NCI-H1048 (cell line): Measurements from ENCODE around the gene HES6.

ENCODE experiments used
- DNase-seq: peaks from one replicate; lab custom pipeline; 2025; lab: John Stamatoyannopoulos, UW

HES6 gene

DNA sequence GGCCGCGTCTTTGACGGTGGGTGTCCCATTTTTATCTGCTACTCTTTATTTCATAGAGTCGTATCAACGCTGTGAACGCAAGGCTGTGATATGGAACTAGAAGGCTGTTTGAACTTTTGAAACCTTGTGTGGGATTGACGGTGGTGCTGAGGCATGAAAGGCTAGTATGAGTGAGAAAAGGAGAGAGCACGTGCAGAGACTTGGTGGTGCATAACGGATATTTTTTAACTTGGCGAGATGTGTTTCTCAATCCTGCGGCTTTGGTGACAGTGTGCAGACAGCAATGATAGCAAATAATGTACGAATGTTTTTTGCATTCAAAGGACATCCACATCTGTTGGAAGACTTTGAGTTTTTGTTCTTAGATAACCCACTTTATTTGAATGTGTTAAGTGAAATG is 6.2 kb downstream of the HES6 start:
- no peak for DNase-seq

DNA sequence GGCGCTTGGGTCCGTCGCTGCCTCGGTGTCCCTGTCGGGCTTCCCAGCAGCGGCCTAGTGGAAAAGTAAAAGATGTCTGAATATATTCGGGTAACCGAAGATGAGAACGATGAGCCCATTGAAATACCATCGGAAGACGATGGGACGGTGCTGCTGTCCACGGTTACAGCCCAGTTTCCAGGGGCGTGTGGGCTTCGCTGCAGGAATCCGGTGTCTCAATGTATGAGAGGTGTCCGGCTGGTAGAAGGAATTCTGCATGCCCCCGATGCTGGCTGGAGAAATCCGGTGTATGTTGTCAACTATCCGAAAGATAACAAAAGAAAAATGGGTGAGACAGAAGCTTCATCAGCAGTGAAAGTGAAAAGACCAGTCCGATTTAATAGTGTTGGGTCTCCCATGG is 8.0 kb downstream of the HES6 start:
- no peak for DNase-seq

DNA sequence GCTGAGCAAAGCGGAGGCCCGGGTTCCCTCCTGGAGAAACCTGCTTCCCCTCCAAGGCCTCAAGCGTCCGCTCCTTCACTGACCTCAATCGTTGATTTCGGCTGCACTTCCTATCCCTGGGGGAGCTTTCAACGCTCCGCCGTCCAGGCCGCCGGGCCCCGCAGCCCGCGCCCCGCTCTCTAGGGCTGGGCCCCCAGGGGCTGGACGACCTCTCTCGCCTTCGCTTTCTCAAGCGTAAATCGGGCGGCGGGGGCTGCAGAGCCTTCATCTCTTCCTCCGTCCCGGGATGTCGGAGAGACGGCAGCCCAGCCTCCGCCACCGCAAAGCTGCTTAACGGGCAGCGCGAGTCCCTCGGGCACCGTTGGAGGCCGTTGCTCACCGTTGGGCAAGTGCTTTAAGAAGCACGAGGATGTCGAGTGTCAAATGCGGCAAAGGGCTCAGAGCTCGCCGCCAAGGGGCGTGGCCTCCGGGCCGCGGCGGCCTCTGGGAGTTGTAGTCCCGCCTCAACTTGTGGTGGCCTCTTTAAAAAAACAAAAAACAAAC is 8.5 kb downstream of the HES6 start:
- no peak for DNase-seq

DNA sequence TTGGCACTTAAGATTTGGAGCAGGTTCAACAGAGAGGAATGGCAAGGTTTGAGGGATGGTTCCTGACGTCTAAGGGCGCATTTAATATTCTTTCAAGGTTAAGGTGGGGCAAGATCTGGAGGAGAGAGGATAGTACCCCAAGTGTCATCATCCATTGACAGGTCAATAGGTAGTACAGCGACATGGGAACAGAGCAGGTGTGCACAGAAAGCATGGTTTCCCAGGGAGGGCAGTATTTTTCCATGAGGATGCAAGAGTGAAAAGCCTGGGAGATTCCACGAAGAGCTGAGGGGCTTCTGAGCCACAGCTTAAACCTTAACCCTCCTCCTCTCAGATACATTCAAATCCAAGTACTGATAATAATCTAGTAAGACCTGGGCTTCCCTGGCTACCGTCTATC is 9.1 kb downstream of the HES6 start:
- no peak for DNase-seq

DNA sequence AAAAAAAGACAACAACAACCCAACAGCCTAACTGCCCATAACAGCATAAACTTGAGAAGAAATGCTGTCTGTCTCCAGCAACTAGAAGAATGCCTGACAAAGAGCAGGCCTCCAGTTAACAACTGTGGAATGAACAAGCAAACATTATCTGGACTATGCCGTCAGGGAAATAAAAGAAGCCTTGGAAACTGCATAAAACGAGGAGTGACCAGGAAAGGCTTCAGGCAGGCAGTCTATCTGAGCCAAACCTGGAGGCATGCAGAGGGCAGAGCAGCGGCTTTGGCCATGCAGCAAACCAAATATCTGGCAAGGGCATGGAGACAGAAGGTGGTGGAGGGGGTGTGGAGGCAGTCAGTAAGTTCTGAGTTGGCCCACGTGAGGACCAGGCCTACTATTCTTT is 11.1 kb downstream of the HES6 start:
- DNase-seq: no peak

DNA sequence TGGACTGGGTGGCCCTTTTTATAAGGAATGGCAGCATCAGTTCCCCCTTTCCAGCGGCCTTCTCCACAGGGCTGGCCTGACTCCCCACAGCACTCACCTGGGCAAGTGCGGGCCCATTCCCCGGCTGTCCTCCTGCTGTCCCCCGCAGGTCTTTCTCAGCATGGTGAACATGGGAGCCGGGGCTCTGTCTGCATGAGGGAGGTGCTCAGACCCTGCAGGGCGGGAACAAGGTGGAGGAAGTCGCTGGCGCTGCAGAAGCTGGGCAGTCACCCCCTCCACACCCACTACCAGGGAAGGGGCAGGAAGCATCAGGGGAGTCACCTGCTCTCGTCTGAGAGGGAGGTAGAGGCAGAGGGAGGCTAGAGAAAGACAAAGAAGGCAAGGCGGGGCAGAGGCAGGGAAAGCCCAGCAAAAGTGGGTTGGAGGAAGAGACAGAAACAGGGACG is 12.2 kb downstream of the HES6 start:
- no peak for DNase-seq

DNA sequence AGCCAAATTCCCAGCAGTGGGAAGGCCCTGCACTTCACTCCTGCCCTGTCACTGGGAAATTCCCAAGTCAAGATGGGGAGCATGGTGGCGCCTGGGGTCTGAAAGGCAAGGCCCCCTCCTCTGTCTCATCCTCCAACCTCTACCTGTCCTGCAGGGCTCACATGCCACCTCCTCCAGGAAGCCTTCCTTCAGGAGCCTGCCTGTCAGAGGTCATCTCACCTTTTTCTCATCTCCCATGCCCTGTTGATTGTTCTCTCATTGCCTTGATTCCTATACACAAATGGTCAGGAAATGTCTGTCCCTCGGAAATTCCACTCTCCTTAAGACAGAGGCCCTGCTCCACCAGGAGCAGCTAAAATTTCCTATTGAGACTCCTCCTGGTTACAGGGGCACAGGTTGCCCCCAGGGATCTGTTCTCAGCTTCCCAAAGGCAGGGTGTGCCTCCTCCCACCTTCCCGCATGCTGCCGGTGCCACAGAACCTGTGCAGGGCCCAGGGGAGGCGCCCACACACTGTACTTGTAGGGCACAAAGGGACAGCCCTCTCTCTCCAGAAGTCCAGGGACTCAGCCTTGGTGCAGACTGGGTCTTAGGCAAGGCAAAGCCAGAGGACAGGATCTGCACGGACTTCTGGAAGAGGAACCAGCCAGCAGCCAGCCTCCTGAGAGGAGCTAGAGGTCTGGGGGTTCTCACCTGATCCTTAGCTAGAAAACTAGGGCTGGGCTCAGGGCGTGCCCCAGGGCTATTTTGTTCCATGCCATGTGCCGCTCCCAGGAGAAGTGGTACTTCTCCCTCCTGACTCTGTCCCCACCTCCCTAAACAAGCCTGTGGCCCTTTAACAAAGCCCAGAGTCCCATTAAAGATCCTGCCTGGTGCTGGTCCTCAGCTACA is 12.9 kb downstream of the HES6 start:
- DNase-seq: no peak

DNA sequence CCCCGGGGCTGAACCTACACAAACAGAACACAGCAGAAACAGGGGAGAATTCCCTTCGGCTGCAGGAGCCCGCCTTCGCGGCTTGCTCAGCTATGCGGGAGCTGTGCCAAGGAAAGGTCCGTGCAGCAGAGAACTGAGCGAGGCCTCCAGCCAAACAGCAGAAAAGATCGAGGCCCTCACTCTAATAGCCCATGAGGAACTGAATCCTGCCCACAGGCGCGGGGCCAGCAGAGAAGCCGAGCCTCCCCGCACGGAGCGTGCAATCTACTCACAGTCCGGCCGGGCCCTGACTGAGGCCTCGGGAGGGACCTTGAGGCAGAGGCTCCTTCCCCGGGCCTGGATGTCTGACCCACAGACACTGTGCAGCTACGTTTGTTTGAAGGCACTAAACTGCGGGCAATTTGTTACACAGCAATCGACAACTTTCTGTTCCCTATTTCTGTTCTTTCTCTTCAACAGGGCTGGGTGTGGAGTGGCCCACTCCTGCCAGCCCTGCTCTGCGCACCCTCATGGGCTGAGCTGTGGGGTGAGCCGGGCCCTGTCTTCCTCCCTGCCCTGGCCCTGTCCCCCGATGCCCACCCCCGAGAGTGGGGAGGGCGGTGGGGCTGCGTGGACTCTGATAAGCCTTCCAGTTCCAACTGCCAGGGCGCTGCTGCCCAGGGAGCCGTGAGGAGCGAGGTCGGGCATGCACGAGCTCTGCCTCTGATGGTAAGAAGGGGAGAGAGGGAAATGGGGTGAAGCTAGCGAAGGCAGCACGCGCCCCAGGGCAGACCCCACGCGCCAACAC is 13.7 kb downstream of the HES6 start:
- no peak for DNase-seq

DNA sequence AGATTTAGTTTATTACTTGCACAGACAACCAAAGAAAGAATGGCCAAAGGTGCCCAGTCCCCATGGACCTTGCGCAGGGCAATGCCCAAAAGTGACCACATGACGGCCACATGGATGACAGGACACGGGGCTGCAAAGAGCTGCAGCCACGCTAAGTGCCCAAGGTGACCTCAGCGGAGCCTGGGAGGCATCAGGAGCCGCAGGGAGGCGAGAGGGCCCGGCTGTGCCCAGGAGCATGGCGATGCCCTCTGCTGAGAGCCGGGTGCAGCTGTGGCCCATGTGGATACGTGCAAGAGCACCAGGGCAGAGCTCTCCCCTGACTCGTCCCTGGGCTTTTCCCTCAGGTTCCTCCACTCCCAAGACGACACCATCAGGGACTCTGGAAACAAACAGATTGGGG is 14.7 kb downstream of the HES6 start:
- DNase-seq: no peak

DNA sequence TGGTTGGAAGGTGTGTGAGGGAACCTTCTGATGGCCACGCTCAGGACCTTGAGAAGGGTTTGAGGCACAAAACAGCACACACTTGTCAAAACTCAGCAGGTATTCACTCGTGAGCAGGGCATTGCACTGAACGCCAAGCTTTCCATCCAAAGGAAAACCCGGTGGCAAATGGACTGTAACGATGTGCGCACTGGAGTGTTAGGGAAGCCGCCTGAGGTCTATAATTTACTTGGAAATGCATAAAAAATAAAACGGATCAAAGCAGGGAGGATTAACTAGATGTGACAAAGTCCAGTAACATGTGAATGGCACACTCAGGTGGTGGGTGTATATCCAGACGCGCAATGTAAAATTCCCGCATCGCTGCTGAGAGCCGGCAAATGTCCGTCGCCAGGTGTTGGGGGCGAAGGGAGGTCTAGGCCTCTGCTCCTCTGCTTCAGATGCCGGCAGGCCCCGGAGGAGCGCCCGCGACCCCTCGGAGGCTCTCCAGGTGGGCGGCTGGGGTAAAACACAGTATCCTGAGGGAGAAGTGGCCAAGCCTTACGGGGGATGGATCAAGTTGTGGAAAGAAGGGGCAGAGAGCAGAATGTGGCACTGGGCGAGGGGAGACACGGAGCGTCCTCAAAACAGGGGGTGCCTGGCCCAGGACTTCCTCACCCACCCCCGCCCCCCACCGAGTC is 15.3 kb downstream of the HES6 start:
- no peak for DNase-seq

DNA sequence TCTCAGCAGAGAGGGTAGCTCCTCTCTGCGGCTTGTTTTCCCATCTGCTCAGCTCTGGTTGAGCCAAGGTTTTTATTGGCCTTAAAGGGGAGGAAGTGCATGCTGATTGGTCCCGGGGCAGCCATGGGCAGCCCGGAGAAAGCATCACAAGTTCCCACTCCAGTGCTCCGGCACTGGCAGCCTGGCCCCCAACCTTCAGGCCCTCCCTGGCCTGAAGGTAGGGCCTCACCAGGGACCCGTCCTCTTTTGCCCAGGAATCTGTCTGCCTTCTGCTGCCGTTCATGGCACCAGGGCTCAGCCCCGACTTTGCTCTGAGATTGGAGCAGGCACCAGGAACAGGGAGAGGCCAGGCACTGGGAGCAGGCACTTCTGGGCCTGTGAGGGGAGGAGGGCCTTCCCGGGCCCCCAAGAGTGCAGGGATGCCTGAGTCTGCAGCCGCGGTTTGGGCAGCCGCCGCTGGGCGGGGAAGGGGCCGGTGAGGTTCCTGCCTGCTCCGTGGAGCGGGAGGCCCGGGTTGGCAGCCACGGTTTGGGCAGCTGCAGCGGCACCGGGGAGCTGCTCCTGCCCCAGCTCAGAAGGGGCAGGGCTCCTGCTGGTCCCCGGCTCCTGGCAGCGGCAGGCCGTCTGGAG is 18.8 kb downstream of the HES6 start:
- DNase-seq: no peak

DNA sequence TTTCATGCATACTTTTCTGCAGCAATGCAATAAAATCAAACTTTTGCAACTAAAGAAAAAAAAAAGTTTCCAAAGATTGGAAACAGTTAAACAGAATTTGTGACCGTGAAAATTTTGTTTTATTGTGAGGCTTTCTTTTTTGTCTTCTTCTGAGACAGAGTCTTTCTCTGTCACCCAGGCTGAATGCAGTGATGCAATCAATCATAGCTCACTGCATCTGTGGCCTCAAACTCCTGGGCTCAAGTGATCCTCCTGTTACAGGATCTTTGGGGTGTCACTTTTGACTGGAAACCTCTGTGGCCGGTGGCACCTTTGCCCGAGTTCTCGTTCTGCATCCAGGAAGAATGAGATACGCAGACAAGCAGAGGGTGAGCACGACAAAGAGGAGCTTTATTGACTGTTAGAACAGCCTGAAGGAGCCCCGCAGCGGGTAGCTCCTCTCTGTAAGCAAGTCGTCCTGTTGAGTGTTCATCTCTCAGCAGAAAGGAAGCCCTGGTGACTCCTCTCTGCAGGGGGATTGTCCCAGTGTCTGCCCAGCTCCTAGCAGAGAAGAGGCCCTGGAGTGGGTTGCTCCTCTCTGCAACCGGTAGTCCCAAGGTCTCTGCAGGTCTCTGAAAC is 19.5 kb downstream of the HES6 start:
- no peak for DNase-seq

DNA sequence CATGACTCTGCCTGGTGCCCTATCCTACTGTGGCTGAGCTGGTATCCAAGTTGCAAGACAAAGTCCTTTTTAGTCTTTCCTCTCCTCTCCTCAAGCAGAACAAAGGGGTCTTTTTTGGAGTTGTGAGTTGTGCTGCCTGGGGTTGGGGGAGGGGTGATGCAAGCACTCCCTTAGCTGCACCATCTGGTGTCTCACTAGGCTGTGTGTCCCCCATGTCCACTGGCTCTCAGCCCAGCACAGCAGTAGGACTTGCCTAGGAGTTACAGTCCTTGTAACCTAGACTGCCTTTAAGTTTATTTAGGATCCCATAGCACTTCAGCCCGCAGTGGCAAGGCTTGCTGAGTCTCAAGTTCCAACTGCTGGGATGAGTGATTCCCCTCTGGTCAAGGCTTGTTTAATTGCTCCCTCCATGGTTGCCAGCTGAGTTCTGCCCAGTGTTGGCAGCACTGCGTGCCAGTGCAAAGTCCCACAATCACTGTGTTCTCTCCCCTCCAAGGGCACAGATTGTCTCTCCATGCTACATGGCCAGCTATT is 23.1 kb downstream of the HES6 start:
- no peak for DNase-seq

DNA sequence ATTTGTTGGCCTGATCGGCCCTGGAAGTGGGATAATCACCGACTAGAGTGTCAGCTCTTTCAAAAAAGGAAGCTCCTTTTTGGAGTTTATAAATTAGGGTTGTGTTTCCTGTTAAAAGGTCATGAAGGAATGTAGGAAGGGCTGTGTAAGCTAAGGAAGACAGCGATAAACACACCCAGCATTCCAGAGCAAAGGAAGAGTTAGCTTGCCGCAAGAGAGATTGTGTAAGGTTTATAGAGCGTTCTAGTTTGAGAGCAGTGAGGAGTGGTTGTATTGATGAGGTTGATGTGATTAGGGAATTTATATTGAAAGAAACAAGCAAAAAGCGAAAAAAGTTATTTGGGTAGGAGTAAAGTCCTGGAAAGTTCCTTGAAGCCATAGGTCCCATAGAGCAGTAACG is 32.8 kb downstream of the HES6 start:
- no peak for DNase-seq

DNA sequence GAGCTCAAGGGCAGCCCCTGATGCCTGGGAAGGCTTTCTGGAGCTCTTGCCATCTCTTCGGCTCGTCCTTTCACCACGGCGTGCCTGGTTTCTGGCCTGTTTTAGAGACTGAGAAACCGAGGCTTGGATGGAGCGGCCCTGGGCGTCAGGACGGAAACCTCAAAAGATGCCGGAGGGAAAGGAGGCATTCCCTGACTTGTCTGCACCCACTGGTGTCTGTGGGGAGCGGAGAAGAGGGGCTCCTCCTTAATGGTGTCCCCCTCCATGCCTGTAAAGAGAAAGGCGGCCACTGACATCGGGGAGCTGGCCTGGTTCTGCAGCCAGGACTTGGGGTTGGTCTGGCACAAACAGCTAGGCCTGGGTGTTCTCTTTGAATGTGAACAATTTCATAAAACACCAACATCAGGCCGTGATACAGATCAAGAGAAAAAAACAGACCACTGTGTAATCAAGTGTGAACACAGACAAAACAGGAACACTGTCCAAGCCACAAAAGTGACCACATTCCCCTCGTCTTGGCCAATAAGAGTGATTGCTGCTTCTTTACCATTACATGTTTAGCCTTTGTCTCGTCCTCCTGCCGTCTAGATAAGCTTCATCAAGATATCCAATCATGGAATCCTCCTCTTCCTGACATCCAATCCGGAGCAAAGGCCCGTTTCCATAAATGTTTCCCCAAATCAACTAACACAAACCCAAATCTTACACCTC is 35.7 kb downstream of the HES6 start:
- DNase-seq: no peak

DNA sequence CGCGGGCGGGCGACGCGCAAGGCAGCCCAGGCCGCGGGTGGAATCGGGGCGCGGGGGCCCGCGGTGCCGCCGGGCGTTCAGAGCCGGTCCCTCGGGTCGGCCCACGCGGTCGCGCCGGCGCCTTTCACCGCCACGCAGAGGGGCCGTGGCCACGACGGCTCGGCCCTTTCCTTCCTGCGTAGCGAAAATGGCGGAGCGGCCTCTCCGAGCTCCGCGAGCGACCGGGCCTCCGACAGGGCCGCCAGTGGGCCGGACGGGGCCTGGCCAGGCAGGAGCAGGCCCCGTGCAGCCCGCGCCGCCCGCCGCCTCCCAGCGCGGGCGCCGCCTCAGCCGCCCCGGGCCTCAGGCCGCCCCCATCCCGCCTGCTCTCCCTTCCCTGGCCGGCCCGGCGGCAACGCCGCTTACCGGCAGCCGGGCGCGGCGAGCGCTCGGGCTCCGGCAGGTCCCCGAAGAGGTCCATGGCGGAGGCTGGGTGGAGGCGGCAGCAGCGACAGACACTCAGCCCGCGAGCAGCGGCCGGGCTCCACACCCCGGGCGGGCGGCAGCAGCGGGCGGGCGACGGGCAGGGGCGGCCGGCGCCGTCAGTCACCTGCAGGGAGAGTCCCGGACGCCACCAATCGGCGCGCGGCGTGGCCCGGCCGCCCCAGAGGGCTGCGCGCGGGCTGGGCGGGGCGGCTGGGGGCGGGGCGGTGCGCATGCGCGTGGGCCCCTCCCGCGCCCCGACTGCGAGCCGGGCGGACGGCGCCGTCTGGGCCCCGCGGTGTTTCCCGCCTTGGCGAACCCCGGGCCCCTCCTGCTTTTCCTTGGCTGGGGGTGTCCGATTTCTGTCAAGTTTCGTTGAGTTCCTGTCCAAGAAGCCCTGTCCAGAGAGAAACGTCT is 36.5 kb downstream of the HES6 start, which contains the start of gene ILKAP:
ILKAP (minus strand) TSS at position 602 of the 879 bp plus-strand sequence; CDS start at position 460, 142 bp downstream.
- DNase-seq: peak; percentile 56

DNA sequence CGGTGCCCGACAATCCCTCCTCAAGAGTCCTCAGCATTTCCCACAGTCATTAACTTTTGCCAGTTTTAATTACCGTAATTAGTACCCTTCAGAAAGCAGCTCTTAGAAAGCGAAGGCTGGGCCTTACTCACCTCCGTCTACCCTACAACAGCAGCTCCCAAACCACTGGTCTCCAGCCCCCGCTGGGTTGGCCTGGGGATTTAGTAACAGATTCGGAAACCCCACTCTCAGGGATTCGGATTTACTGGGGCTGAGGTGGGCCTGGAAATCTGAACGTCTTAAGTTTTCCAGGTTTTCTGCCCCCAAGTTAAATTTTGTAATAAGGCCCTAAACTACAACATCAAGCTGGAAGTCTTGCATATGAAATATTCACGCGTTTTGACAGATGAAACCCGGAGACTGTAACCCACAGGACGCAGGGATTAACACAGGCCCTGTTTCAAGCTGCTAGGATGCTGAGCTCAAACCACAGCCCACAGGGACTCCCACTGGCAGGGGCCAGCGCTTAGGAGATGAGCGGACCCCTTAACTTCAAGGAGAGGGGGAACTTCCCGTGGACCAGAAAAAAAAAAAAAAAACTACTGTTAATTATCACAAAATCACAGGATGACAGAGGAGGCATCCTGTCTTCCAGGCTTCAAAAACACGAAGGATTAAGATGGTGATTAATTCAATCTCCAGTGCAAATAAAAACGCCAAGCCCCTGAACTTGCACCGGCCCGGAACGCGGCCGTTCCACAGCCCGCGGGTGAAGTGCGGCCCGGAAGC is 37.3 kb downstream of the HES6 start:
- no peak for DNase-seq

DNA sequence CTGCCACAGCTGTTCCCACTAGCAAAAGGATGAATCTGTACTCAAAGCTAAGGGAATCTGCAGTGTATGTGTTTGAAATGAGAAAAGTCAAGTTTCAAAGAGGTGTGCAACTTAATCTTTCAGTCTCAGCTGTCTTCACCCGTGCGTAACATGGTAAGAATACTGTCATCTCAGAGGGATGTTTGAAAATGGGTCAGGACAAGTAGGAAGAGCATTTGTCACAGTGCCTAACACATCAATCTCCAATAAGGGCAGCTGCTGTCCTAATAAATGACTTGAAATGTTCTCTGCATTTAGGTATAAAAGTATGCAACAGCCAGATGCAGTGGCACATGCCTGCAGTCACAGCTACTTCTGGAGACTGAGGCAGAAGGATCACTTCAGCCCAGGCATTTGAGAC is 49.4 kb downstream of the HES6 start:
- DNase-seq: no peak
